Activated T-cell treated with anti-CD3 and anti-CD28 coated beads, Interleukin-2, amount 50 U/mL, for 4 hours (primary cell): Measurements from ENCODE around the gene ZNF528. TPM values are rescaled to one million over a fixed set of nuclear protein-coding genes. Genes with fewer than 3 reads are reported as not detected.

Experiments used
- ATAC-seq, 2 donors: fragments of 200-7000 bp; cut with Tn5 transposase; one replicate each; pipeline ENCODE4 v1.10.0; 2021
- DNase-seq: peaks from one replicate; pipeline ENCODE4 v3.0.0-alpha.2; 2020
- H3K27me3 Mint-ChIP-seq: one replicate; pipeline ENCODE4 v1.8.0; 2021; ENCODE audit warnings: low read depth, mixed read lengths
- H3K36me3 Mint-ChIP-seq: one replicate; pipeline ENCODE4 v1.8.0; 2022; ENCODE audit warnings: mixed read lengths; ENCODE audit not compliant: insufficient read depth
- H3K4me1 Mint-ChIP-seq: one replicate; pipeline ENCODE4 v1.8.0; 2021; ENCODE audit warnings: low read depth, mixed read lengths
- H3K4me3 Mint-ChIP-seq: one replicate; pipeline ENCODE4 v1.8.0; 2021; ENCODE audit warnings: mild to moderate bottlenecking, moderate library complexity, mixed read lengths
- H3K9me3 Mint-ChIP-seq: one replicate; pipeline ENCODE4 v1.8.0; 2021; ENCODE audit warnings: mixed read lengths
- total RNA-seq, 3 donors: library from RNA; stranded (reverse); gene quantifications; one replicate each; pipeline ENCODE4 v1.2.1, GENCODE V29; 2021

The ZNF528 gene
- total RNA-seq: 1 to 10 TPM; 2.6 to 4.6 (median 4.5) TPM

DNA sequence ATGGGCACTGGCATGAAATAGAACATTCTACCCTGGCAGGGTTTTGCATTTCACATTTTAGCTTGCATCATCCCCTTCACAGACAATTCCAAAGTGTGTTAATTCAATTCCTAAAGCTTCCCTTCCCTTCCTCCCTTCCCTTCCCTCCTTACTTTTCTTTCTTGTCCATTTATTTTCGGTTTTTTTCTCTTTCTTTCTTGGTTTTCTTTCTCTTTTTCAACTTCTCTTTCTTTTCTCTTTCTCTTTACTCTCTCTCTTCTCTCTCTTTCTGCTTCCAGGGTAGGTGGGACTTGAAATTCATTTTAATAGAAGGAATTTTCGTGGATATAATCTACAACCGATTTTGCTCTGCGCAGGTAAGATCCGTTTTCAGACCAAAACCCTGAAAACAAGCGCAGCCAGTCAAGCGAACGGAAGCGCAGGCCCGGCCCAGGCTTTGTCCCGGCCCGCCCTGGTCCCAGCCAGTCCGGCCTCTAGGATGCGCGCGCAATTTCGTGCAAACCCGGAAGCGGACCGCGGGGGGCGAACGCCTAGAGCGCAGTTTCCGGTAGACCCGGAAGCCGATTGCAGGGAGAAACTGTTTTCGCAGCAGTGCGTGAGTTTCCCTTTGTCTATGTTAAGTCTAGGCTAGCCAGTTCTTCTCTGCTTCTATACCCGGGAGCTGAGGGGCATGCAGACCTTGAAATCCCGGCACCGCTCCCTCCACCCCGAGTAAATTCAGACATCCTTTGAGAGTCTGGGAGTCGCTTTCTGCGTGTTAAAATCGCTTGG lies at the start of gene ZNF528:
Gene ZNF528 (plus strand): TSS at position 540 of the 771 bp plus-strand sequence. CDS start 4,165 bp downstream, outside the sequence.
- H3K27me3 Mint-ChIP-seq: no peaks in the 10 kb centered on the region
- peaks cover 48% of the 10 kb centered on the region for H3K9me3 Mint-ChIP-seq
- H3K36me3 Mint-ChIP-seq: peaks cover 53% of the 10 kb centered on the region
- ATAC-seq (peak; percentile 100), DNase-seq (peak; percentile 93)
- H3K4me3 Mint-ChIP-seq: peak within 1 kb of the TSS; percentile 87
- H3K4me1 Mint-ChIP-seq: peaks cover 21% of the 10 kb centered on the region

GRCh38 chr19:52351512-52351911 lies 46.1 kb upstream of the ZNF528 start:
- Mint-ChIP-seq H3K9me3 (peaks cover 37% of the 10 kb centered on the region), H3K4me3 (no peak overlapping the region), H3K27me3 (no peaks in the 10 kb centered on the region), H3K4me1 (no peaks in the 10 kb centered on the region), H3K36me3 (peaks cover 52% of the 10 kb centered on the region)
- no peak for ATAC-seq
- DNase-seq: no peak

DNA sequence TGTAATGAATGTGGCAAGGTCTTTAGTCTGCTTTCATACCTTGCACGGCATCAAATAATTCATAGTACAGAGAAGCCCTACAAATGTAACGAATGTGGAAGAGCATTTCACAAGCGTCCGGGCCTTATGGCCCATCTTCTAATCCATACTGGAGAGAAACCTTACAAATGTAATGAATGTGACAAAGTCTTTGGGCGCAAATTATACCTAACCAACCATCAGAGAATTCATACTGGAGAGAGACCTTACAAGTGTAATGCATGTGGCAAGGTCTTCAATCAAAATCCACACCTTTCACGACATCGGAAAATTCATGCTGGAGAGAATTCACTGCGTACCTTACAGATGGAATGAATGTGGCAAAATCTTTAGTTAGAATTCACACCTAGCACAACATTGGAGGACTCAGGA lies 31.2 kb upstream of the ZNF528 start:
- Mint-ChIP-seq H3K27me3 (no peaks in the 10 kb centered on the region), H3K9me3 (peaks cover 33% of the 10 kb centered on the region), H3K4me1 (peaks cover 13% of the 10 kb centered on the region), H3K4me3 (no peak overlapping the region), H3K36me3 (peaks cover 33% of the 10 kb centered on the region)
- ATAC-seq: no peak
- DNase-seq: no peak

DNA sequence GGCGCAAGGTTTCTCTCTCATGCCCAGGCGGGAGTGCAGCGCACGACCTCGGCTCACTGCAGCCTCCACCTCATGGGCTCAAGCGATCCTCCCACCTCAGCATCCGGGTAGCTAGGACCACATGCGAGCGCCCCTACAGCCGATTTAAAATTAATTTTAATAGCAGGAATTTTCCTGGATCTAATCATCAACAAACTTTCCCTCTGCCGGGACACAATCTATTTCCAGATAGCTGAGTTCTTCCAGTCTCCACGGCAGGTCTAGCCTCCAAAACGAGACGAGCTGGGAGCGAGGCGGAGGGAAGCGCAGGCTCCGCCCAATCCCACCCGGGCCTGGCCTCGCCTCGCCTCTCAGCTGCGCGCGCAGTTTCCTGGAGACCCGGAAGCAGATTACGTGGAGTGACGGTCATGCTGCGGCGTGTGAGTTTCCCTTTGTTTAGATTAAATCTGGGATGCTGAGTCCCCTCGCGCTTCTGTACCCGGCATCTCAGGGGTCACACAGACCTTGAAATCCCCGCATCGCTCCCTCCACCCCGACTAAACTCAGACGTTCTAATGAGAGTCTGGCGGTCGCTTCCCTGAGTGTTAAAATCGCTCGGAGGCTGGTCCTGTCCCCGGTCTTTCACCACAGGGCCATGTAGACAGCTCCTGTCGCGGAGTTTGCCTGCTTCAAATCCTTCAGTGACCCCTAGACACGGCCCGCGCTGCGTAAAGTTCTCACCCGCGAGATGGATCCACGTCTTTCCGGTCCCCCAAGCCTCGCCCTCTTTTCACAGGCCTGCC lies 27.9 kb upstream of the ZNF528 start, which contains the start of gene ZNF880:
Gene ZNF880 (plus strand): TSS at position 365 of the 782 bp plus-strand sequence. CDS start 43 bp downstream, at position 408.
- Mint-ChIP-seq H3K36me3 (peaks cover 45% of the 10 kb centered on the region), H3K4me3 (peak within 1 kb of the TSS; percentile 90), H3K4me1 (peaks cover 13% of the 10 kb centered on the region), H3K27me3 (no peaks in the 10 kb centered on the region), H3K9me3 (peaks cover 37% of the 10 kb centered on the region)
- peak; percentile 91 for DNase-seq
- ATAC-seq: peak; percentile 100

DNA sequence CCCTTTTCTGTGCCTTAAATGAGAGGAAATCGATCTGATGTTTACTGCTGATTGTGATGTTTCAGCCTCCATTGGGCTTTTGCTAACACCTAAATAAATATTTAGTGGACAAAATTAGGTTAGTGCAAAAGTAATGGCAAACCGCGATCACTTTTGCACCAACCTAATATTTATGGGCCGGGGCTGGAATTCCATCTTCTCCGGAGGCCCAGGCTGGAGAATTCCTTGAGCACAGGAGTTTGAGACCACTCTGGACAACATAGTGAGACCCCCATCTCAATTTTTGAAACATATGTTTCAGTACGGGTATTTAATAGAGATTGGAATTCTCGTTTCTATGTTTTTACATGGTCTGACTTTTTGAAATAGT lies 27.3 kb upstream of the ZNF528 start:
- no peak for ATAC-seq
- Mint-ChIP-seq H3K4me3 (peak overlapping the region; percentile 90), H3K27me3 (no peaks in the 10 kb centered on the region), H3K36me3 (peaks cover 46% of the 10 kb centered on the region), H3K9me3 (peaks cover 36% of the 10 kb centered on the region), H3K4me1 (peaks cover 13% of the 10 kb centered on the region)
- DNase-seq: no peak

GRCh38 chr19:52391135-52391534 lies 6.5 kb upstream of the ZNF528 start:
- Mint-ChIP-seq H3K4me3 (no peak overlapping the region), H3K27me3 (no peaks in the 10 kb centered on the region), H3K36me3 (peaks cover 12% of the 10 kb centered on the region), H3K9me3 (peaks cover 50% of the 10 kb centered on the region), H3K4me1 (no peaks in the 10 kb centered on the region)
- DNase-seq (no peak), ATAC-seq (no peak)

GRCh38 chr19:52398081-52398441 lies 412 bp downstream of the ZNF528 start:
- Mint-ChIP-seq H3K36me3 (peaks cover 55% of the 10 kb centered on the region), H3K4me3 (peak overlapping the region; percentile 87), H3K9me3 (peaks cover 47% of the 10 kb centered on the region), H3K4me1 (peaks cover 21% of the 10 kb centered on the region), H3K27me3 (no peaks in the 10 kb centered on the region)
- ATAC-seq (peak; percentile 24 to 42), DNase-seq (no peak)

DNA sequence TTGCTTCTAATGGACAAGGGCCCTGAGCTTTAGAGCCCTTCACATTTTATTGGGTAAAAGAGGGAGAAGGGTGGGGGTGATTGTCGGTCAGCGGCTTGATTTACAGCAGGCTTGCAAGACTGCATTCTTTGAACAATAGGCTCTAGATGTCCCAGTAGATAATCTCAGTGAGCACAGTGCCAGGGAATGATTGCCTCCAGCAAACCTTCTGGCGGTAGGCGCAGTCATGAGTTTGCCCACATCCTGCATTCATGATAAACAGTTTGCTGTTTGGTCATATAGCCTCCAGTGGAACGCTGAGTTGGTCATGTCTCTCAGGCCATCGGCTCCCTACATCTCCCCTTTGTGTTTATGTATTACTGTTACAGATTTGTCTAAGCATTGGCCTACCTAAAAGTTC lies 12.6 kb downstream of the ZNF528 start:
- no peak overlapping the region for H3K4me3 Mint-ChIP-seq
- H3K36me3 Mint-ChIP-seq: peaks cover 84% of the 10 kb centered on the region
- H3K4me1 Mint-ChIP-seq: no peaks in the 10 kb centered on the region
- H3K27me3 Mint-ChIP-seq: no peaks in the 10 kb centered on the region
- H3K9me3 Mint-ChIP-seq: peaks cover 60% of the 10 kb centered on the region
- ATAC-seq: no peak
- DNase-seq: no peak

DNA sequence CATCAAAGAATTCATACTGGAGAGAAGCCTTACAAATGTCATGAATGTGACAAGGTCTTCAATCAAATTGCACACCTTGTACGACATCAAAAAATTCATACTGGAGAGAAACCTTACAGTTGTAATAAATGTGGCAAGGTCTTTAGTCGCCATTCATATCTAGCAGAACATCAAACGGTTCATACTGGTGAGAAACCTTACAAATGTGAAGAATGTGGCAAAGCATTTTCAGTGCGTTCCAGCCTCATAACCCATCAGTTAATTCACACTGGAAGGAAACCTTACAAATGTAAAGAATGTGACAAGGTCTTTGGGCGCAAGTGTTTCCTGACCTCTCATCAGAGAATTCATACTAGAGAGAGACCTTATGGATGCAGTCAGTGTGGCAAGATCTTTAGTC lies 18.1 kb downstream of the ZNF528 start:
- Mint-ChIP-seq H3K27me3 (no peaks in the 10 kb centered on the region), H3K4me3 (no peak overlapping the region), H3K9me3 (peaks cover 64% of the 10 kb centered on the region), H3K36me3 (peaks cover 37% of the 10 kb centered on the region), H3K4me1 (no peaks in the 10 kb centered on the region)
- no peak for DNase-seq
- no peak for ATAC-seq

- Mint-ChIP-seq H3K4me3 (no peak within 1 kb of the TSS), H3K27me3 (no peaks in the 10 kb centered on the region), H3K36me3 (peaks cover 13% of the 10 kb centered on the region), H3K9me3 (peaks cover 46% of the 10 kb centered on the region), H3K4me1 (no peaks in the 10 kb centered on the region)
- no peak for DNase-seq
- ATAC-seq: no peak
Measured at GRCh38 chr19:52428937-52429336, 31.3 kb downstream of the ZNF528 start, which contains the start of gene ZNF534. ZNF534 (plus strand) TSS chr19:52429148; CDS start chr19:52431475, 2,327 bp downstream.

DNA sequence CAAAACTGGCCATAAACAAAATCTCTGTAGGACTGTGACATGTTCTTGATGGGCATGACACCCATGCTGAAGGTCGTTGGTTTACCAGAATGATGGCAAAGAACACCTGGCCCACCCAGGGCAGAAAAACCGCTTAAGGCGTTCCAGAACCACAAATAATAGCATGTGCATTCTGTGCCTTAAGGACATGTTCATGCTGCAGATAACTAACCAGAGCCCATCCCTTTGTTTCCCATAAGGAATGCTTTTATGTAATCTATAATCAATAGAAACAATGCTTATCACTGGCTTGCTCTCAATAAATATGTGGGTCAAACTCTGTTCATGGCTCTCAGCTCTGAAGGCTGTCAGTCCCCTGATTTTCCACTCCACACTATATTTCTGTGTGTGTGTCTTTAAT lies 44.5 kb downstream of the ZNF528 start:
- Mint-ChIP-seq H3K36me3 (no peaks in the 10 kb centered on the region), H3K9me3 (peaks cover 57% of the 10 kb centered on the region), H3K4me3 (no peak overlapping the region), H3K27me3 (no peaks in the 10 kb centered on the region), H3K4me1 (no peaks in the 10 kb centered on the region)
- DNase-seq (no peak), ATAC-seq (no peak)

GRCh38 chr19:52444506-52444905 lies 46.9 kb downstream of the ZNF528 start:
- no peaks in the 10 kb centered on the region for H3K36me3 Mint-ChIP-seq
- H3K27me3 Mint-ChIP-seq: no peaks in the 10 kb centered on the region
- no peak for DNase-seq
- H3K4me3 Mint-ChIP-seq: no peak overlapping the region
- H3K9me3 Mint-ChIP-seq: peaks cover 61% of the 10 kb centered on the region
- no peaks in the 10 kb centered on the region for H3K4me1 Mint-ChIP-seq
- ATAC-seq: no peak

DNA sequence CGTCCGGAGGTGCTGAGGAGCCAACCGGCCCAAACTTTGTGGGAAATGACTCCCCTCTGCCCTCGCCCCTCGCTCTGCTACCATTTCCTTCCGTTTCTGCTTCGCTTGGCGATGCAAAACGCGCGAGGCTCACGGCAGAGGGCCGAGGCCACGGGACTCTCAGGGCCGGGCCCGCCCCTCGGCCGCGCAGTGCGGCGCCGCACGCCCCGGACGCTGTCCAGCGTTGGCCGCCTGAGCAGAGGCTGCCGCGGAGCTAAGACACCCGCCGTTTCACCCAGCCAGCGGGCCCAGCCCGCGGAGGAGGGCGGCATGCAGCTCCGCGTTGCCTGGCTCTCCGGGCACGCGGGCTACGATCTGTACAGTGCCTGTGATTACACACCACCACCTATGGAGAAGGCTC lies 53.6 kb downstream of the ZNF528 start:
- H3K4me1 Mint-ChIP-seq: peaks cover 12% of the 10 kb centered on the region
- ATAC-seq (no peak), DNase-seq (no peak)
- peaks cover 28% of the 10 kb centered on the region for H3K36me3 Mint-ChIP-seq
- peaks cover 5% of the 10 kb centered on the region for H3K27me3 Mint-ChIP-seq
- peaks cover 63% of the 10 kb centered on the region for H3K9me3 Mint-ChIP-seq
- H3K4me3 Mint-ChIP-seq: no peak overlapping the region

- Mint-ChIP-seq H3K27me3 (peaks cover 5% of the 10 kb centered on the region), H3K36me3 (peaks cover 47% of the 10 kb centered on the region), H3K4me3 (peak within 1 kb of the TSS; percentile 81), H3K4me1 (peaks cover 12% of the 10 kb centered on the region), H3K9me3 (peaks cover 62% of the 10 kb centered on the region)
- peak; percentile 56 for DNase-seq
- peak; percentile 80 to 85 for ATAC-seq
Measured at GRCh38 chr19:52453324-52454094, 55.9 kb downstream of the ZNF528 start, which contains the start of gene ZNF578. ZNF578 (plus strand) TSS chr19:52453553; CDS start chr19:52501846, 48,293 bp downstream.
